HepG2 (cell line): Measurements from ENCODE around the gene SLC2A2. TPM values are rescaled to one million over a fixed set of nuclear protein-coding genes. Genes with fewer than 3 reads are reported as not detected.

Experiments
- AFF4 ChIP-seq: sonication (generic); formaldehyde crosslinking; IDR thresholded peaks from 2 replicates; pipeline ENCODE4 v1.4.0; 2020; ENCODE audit warnings: missing genetic modification reagents
- AHR ChIP-seq: IDR thresholded peaks from 2 replicates; pipeline ENCODE4 v1.6.1; 2018; ENCODE audit warnings: missing genetic modification reagents, missing compliant biosample characterization
- ATRX ChIP-seq: sonication (generic); formaldehyde crosslinking; IDR thresholded peaks from 2 replicates; pipeline ENCODE4 v1.4.0; 2020; ENCODE audit warnings: missing genetic modification reagents, borderline replicate concordance
- BHLHE40 ChIP-seq: IDR thresholded peaks from 2 replicates; pipeline ENCODE4 v1.6.1; 2011; ENCODE audit warnings: low read length, improper control_type of control experiment
- CBFB ChIP-seq: sonication (generic); formaldehyde crosslinking; IDR thresholded peaks from 2 replicates; pipeline ENCODE4 v1.4.0; 2020; ENCODE audit warnings: missing genetic modification reagents
- CREM ChIP-seq, 2 experiments: sonication (generic) in 1 of 2; formaldehyde crosslinking in 1 of 2; IDR thresholded peaks; 2 replicates each; pipeline versions ENCODE4 v1.4.0 to v1.6.1; 2016 to 2020; ENCODE audit warnings: antibody characterized with exemption in 1 of 2, mild to moderate bottlenecking in 1 of 2, missing genetic modification reagents in 1 of 2
- HNRNPH1 ChIP-seq: fragments of 200-400 bp; formaldehyde crosslinking; optimal IDR thresholded peaks from 2 replicates; pipeline ENCODE3; 2017; ENCODE audit warnings: mild to moderate bottlenecking, low read depth, low read length
- HOXA3 ChIP-seq: sonication (generic); formaldehyde crosslinking; IDR thresholded peaks from 2 replicates; pipeline ENCODE4 v1.5.0; 2020; ENCODE audit warnings: missing genetic modification reagents
- KAT8 ChIP-seq: IDR thresholded peaks from 2 replicates; pipeline ENCODE4 v1.6.1; 2016; ENCODE audit warnings: missing genetic modification reagents, missing compliant biosample characterization
- MEIS2 ChIP-seq: sonication (generic); formaldehyde crosslinking; IDR thresholded peaks from 2 replicates; pipeline ENCODE4 v1.9.0; 2021; ENCODE audit warnings: mild to moderate bottlenecking, missing genetic modification reagents
- NFYB ChIP-seq: sonication (generic); formaldehyde crosslinking; IDR thresholded peaks from 2 replicates; pipeline ENCODE4 v1.4.0; 2020; ENCODE audit warnings: missing genetic modification reagents
- PCBP1 ChIP-seq: fragments of 200-400 bp; formaldehyde crosslinking; IDR thresholded peaks from 2 replicates; pipeline ENCODE4 v1.6.1; 2017; ENCODE audit warnings: mild to moderate bottlenecking, low read depth, low read length, borderline replicate concordance
- RELA ChIP-seq: sonication (generic); formaldehyde crosslinking; IDR thresholded peaks from 2 replicates; pipeline ENCODE4 v1.4.0; 2020; ENCODE audit warnings: missing genetic modification reagents
- SNAPC2 ChIP-seq: sonication (generic); formaldehyde crosslinking; IDR thresholded peaks from 2 replicates; pipeline ENCODE4 v1.8.1; 2022; ENCODE audit warnings: mild to moderate bottlenecking, missing genetic modification reagents
- ZBTB1 ChIP-seq: sonication (generic); formaldehyde crosslinking; IDR thresholded peaks from 2 replicates; pipeline ENCODE4 v1.4.0; 2020; ENCODE audit warnings: missing genetic modification reagents, borderline replicate concordance
- ZC3H4 ChIP-seq: sonication (generic); formaldehyde crosslinking; IDR thresholded peaks from 2 replicates; pipeline ENCODE4 v1.4.0; 2020; ENCODE audit warnings: missing genetic modification reagents, borderline replicate concordance
- ZHX1 ChIP-seq: sonication (generic); formaldehyde crosslinking; IDR thresholded peaks from 2 replicates; pipeline ENCODE4 v1.8.1; 2022; ENCODE audit warnings: low read depth, mild to moderate bottlenecking, missing genetic modification reagents
- ZMYM3 ChIP-seq: sonication (generic); formaldehyde crosslinking; IDR thresholded peaks from 2 replicates; pipeline ENCODE4 v1.5.1; 2020; ENCODE audit warnings: mild to moderate bottlenecking, missing genetic modification reagents
- ZMYM4 ChIP-seq: sonication (generic); formaldehyde crosslinking; IDR thresholded peaks from 2 replicates; pipeline ENCODE4 v1.8.1; 2023; ENCODE audit warnings: mild to moderate bottlenecking, missing genetic modification reagents
- ZNF138 ChIP-seq: sonication (generic); formaldehyde crosslinking; IDR thresholded peaks from 2 replicates; pipeline ENCODE4 v1.5.0; 2020; ENCODE audit warnings: mild to moderate bottlenecking, low read depth, missing genetic modification reagents
- ZNF234 ChIP-seq: sonication (generic); formaldehyde crosslinking; conservative IDR thresholded peaks from 2 replicates; pipeline ENCODE4 v1.5.1; 2020; ENCODE audit warnings: mild to moderate bottlenecking, missing genetic modification reagents
- ZNF263 ChIP-seq: sonication (generic); formaldehyde crosslinking; IDR thresholded peaks from 2 replicates; pipeline ENCODE4 v1.4.0; 2020; ENCODE audit warnings: missing genetic modification reagents
- ZNF329 ChIP-seq: sonication (generic); formaldehyde crosslinking; IDR thresholded peaks from 2 replicates; pipeline ENCODE4 v1.9.0; 2021; ENCODE audit warnings: low read depth, mild to moderate bottlenecking, missing genetic modification reagents
- ZNF383 ChIP-seq: sonication (generic); formaldehyde crosslinking; IDR thresholded peaks from 2 replicates; pipeline ENCODE4 v1.4.0; 2020; ENCODE audit warnings: missing genetic modification reagents, mild to moderate bottlenecking, borderline replicate concordance
- ZNF660 ChIP-seq: sonication (generic); formaldehyde crosslinking; IDR thresholded peaks from 2 replicates; pipeline ENCODE4 v1.5.1; 2020; ENCODE audit warnings: mild to moderate bottlenecking, low read depth, missing genetic modification reagents, borderline replicate concordance
- ZSCAN9 ChIP-seq: IDR thresholded peaks from 2 replicates; pipeline ENCODE4 v1.6.1; 2016; ENCODE audit warnings: borderline replicate concordance
- polyA plus RNA-seq, 8 experiments: library from polyadenylated mRNA; depleted of rRNA in 3 of 8; stranded (reverse) in 7 of 8; unstranded in 1 of 8; fragments of >200 nt; fragmentation: Illumina TruSeq in 4 of 8; extraction: Trizol in 4 of 8; gene quantifications; 2 replicates each; pipeline versions ENCODE4 v1.2.1 to v1.2.3, GENCODE V29; 2011 to 2016; ENCODE audit warnings: low read depth in 4 of 8, missing spikeins in 1 of 8, mixed read lengths in 1 of 8; ENCODE audit not compliant: insufficient read depth in 1 of 8
- total RNA-seq, 5 experiments: library from RNA; depleted of rRNA; stranded (reverse); fragments of >200 nt; fragmentation: Illumina TruSeq; extraction: Trizol; gene quantifications; 2 replicates each; pipeline ENCODE4 v1.2.3, GENCODE V29; 2016; ENCODE audit warnings: low read depth in 1 of 5

Gene SLC2A2
- total and polyA plus RNA-seq, 2 of the 13 experiments (the other 11 are each of a cell fraction or from before 2014, with no cell fraction given), result 19.5 to 23.2 TPM

- TF ChIP-seq AFF4 (CRISPR knock-in tag), result no peak
- TF ChIP-seq PCBP1, result no peak
- TF ChIP-seq ZMYM4, result peak; percentile 24; the same call in 1 of the 2 replicates
- TF ChIP-seq ZHX1 (CRISPR knock-in tag), result no peak
- no peak for TF ChIP-seq BHLHE40
- TF ChIP-seq ATRX (CRISPR knock-in tag), result no peak
- peak; percentile 42; the same call in 1 of the 2 replicates for TF ChIP-seq KAT8 (CRISPR knock-in tag)
- TF ChIP-seq ZMYM3, result no peak
- TF ChIP-seq ZSCAN9 (CRISPR knock-in tag), result peak; percentile 85; the same call in 1 of the 2 replicates
- peak; percentile 63 for TF ChIP-seq HOXA3 (CRISPR knock-in tag)
- no peak for TF ChIP-seq AHR (CRISPR knock-in tag)
- TF ChIP-seq ZNF234 (CRISPR knock-in tag), result no peak
- TF ChIP-seq ZBTB1 (CRISPR knock-in tag), result no peak
- TF ChIP-seq ZC3H4 (CRISPR knock-in tag), result no peak
- TF ChIP-seq RELA (CRISPR knock-in tag), result no peak
- no peak for TF ChIP-seq ZNF138 (CRISPR knock-in tag)
- peak; percentile 84 for TF ChIP-seq MEIS2
- no peak for TF ChIP-seq ZNF263
- TF ChIP-seq ZNF660, result no peak
- TF ChIP-seq ZNF383 (CRISPR knock-in tag), result no peak
- TF ChIP-seq SNAPC2 (CRISPR knock-in tag), result no peak
- no peak for TF ChIP-seq ZNF329 (CRISPR knock-in tag)
- TF ChIP-seq CBFB, result peak; percentile 99
- no peak for TF ChIP-seq HNRNPH1
- no peak for TF ChIP-seq NFYB (CRISPR knock-in tag)
- peak; percentile 97 for TF ChIP-seq CREM (IDR thresholded peaks at IDR 0.05)
- TF ChIP-seq CREM (CRISPR knock-in tag; IDR thresholded peaks at IDR 0.05), result no peak
These were observed 25.1 kb downstream of the SLC2A2 start (continued) for GRCh38 chr3:171001250-171001893.
